T47D (cell line): ENCODE results near the gene SERAC1.
A peak's percentile ranks its signal among the peaks of the same experiment; 100 is the strongest.

Source experiments
- DNase-seq, 2 experiments: peaks; one replicate each; pipeline versions ENCODE4 v3.0.0 to v3.0.0-alpha.2; 2011 to 2012; ENCODE audit warnings: low read depth in 1 of 2, low spot score in 1 of 2
- JUND ChIP-seq: IDR thresholded peaks from 2 replicates; pipeline ENCODE4 v1.6.1; 2012; ENCODE audit warnings: low read depth
- in situ Hi-C: cut with HindIII; loops from 2 replicates; pipeline ENCODE4 v1.10.0; 2016; ENCODE audit warnings: low sequenced_read_pairs, low pct_unique_long_range_greater_than_20kb

Gene SERAC1

DNA sequence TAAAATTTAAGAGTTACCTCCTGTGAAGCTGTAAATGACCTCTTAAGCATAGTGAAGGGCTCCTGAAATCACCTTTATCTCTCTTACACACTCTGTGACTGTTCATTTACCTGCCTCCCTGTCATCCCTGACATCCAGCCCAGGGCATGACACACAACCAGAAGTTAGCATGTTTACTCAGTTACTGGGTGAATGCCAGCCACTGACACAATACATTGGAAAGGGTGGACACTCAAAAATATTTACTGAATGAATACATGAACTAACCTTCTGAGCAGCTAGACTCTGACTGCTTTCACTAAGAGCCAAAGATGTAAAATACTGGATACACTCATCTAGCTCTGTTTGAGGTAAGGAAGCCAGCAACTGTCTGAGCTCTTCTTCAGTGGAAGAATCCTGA, 25.3 kb downstream of the SERAC1 start:
- peak in 1 of 2 experiments; percentile 58 for DNase-seq
- in situ Hi-C loops = no loop called here

DNA sequence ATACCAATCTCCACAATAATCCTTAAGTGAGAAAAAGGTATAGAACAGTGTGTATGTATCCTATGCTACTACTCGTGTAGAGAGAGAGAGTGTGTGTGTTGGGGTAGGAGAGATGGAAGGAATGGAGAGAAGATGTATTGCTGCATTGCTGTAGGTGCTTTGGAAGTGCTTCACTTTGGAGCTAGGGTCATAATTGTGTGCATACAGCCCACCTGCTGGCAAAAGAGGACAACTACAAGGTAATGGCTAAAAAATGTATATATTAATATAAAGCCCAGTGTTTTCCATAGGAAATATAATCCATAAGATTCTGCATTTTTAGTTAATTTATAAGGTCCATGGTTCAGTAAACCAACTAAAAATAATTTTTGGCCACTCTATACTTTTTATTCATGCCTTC, 36.1 kb downstream of the SERAC1 start:
- in situ Hi-C loops = no loop called here
- peak in 1 of 2 experiments; percentile 50 for DNase-seq

More for the DNA sequence above, 25.3 kb downstream of the SERAC1 start:
- no peak for TF ChIP-seq JUND

DNA sequence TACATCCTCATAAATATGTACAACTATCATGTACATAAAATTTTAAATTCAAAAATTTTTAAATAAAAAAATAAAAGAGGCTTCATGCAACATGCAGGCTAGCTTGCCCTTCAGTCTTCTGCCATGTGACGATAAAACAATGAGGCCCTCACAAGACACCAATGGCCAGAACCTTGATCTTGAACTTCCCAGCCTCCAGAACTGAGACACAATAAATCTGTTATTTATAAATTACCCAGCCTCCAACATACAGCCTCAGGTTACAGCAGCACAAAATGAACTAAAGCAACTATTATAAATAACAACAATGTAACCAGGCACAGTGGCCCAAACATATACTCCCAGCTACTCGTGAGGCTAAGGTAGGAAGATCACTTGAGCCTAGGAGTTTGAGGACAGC, 42.8 kb downstream of the SERAC1 start:
- no peak for DNase-seq
- in situ Hi-C loops = no loop called here
- no peak for TF ChIP-seq JUND

More for the DNA sequence above, 36.1 kb downstream of the SERAC1 start:
- no peak for TF ChIP-seq JUND

DNA sequence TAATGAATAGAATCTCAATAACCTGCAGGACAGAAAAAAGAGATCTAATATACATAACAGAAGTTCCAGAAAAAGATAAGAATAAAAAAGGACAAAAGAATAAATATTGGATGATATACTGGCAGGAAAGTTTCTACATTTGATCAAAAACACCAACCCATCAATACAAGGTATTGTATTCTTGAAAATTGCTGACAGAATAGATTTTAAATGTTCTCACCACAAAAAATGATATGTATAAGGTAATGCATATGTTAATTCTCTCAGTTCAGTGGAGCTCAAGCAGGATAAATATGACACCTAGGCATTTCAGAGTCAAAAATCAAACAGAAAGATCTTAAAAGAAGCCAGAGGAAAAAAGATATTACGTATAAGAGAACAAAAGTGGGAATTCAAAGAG, 43.8 kb downstream of the SERAC1 start:
- no peak for DNase-seq
- no peak for TF ChIP-seq JUND
- in situ Hi-C loops = no loop called here

DNA sequence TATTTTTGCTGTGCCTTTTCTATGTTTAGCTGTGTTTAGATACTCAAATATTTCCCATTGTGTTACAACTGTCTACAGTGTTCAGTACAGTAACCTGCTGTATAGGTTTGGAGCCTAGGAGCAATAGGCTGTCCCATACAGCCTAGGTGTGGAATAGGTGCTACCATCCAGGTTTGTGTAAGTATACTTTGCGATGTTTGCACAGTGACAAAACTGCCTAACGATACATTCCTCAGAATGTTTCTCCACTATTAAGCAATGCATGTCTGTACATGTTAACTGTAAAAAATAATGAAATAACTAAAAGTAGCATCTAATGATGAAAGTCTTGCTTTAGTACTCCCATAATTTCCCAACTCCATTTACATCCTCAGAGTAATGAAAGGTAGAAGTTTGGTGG, 46.0 kb downstream of the SERAC1 start:
- in situ Hi-C loops = no loop called here

DNA sequence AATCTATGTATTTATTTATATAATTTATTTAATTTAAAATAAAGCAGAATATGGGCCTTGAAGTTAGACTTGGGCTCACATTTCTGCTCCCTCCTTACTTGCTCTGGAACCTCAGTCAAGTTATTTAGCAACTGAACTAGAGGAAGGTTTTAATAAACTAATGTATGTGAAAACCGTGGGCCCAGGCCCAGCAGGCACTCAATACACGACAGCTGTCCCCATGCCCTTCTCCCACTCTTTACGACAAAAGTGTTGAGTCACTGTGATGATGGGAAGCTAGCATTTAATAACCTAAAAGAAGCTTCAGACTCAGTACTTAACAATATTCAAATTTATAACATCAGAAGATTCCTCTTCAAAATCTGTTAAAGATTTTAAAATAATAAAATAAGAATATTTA, 46.7 kb downstream of the SERAC1 start:
- TF ChIP-seq JUND = no peak
- DNase-seq = no peak
- in situ Hi-C loops = no loop called here

More for the DNA sequence above, 46.0 kb downstream of the SERAC1 start:
- peak in 1 of 2 experiments; percentile 75 for DNase-seq
- TF ChIP-seq JUND = no peak

DNA sequence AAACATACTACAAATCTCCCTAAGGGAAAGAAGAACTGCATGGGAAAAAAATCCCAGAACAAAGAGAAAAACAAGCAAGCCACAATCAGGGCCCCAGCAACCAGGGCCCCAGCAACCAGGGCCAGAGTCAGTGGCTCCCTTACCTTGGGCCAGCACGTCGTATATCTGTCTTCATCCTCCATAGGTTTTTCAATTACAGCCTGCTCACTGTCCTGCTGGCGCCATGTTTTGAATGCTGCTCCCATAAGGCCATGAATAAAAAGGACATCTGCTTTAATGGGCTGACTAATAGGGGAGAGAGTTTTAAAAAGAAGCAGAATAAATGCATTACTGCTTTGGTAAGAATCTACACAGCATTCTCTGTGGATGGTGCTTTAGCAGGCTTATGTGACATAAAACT, 49.2 kb downstream of the SERAC1 start:
- in situ Hi-C loops = no loop called here
- no peak for DNase-seq
- no peak for TF ChIP-seq JUND

DNA sequence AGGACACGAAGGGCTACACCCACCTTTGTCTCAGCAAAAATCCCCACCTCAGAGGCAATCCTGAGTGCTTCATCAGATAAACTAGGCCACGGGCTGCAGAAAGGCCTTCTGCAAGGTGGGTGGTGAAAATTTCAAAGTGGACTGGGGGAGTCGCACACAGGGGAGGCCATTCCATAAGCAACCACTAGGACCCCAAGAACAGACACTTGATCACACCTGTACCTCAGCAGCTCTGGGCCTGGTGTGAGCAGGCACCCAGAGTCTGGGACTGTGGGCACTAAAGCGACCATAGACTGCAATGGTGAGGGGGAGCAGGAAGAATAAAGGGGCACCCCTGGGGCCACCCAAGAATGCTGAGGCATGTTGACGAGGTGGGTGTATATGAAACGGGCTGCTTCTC, 52.6 kb downstream of the SERAC1 start:
- no peak for TF ChIP-seq JUND
- no peak for DNase-seq
- in situ Hi-C loops = no loop called here

DNA sequence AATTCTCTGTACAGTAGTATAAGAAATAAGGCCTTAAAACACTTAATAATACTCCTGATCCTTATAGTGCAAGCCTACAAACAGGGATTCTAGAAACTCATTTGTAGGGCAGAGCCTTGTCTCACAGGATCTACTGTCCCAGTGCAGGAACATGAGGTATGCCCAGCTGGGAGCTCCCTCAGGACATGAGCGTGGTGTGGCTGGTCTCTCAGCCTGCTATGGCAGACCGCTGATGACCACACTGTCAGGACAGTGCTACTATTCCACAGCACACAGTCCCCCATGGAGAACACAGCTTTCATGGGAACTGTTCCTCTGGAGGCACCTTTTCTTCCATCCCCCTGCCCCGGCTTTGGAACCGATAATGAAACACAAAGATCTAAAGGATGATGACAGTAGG, 53.0 kb downstream of the SERAC1 start:
- in situ Hi-C loops = no loop called here
- TF ChIP-seq JUND = no peak
- DNase-seq = no peak

DNA sequence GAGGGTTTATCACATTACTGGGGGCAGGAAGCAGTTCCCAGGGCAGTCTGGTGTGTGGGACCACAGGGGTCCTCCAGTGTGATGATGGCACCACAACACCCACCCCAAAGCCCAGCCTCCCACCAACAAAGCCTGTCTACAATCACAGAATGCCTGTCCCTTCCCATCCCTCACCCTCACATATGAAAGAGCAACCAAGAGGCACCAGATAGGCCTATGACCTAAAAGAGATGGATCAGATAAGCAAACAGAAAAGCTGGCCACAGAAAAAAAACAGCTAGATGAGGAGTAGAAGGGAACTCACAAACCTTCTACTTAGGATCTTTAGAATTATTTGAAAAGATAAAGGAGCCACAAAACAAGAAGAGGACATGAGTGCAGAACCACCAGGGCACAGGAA, 54.3 kb downstream of the SERAC1 start:
- no peak for DNase-seq
- in situ Hi-C loops = no loop called here
- TF ChIP-seq JUND = no peak

DNA sequence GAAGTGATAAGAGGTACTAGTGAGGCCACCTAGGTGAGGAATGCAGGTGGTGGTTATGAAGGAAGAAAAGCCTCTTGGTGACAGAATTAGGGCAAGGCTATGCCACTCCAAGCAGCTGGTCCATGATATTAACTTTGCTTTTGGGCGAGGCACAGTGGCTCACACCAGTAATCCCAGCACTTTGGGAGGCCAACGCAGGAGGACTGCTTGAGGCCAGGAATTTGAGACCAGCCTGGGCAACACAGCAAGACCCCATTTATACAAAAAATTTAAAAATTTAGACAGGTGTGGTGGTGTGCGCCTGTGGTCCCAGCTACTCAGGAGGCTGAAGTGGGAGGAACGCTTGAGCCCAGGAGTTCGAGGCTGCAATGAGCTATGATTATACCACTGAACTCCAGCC, 56.1 kb downstream of the SERAC1 start:
- DNase-seq = no peak
- in situ Hi-C loops = no loop called here
- TF ChIP-seq JUND = no peak

DNA sequence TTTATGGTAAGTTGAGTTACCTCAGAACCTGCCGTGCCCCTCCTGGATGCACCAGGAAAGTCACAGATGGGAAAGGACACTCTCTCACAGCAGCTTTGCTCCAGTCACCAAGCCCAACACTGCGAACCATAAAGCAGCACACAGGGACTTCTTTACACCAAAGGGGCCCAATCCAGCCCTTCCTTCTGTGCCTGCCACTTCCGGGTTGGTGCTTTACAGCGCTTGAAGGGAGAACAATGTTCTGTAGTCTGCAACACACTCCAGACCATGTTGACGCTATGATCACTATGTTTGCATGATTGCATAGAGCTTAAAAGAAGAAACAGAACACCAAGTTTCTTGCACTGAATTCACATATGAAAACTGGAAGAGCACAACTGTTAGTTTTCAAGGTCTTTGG, 57.1 kb downstream of the SERAC1 start:
- DNase-seq = no peak
- TF ChIP-seq JUND = no peak
- in situ Hi-C loops = no loop called here

DNA sequence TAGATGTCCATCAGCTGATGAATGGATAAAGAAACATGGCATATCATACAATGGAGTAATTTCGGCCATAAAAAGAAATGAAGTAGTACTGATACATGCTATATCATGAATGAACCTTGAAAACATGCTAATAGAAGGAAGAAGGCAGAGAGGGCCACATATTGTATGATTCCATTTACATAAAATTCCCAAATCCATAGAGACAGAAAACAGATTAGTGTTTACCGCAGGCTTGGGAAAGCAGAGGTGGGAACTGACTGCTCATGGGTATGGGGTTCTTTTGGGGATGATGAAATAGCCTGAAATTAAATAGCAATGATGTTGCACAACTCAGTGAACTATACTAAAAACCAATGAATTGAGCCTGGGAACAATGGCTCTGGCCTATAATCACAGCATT, 58.3 kb downstream of the SERAC1 start:
- in situ Hi-C loops = no loop called here
- no peak for TF ChIP-seq JUND
- DNase-seq = no peak

DNA sequence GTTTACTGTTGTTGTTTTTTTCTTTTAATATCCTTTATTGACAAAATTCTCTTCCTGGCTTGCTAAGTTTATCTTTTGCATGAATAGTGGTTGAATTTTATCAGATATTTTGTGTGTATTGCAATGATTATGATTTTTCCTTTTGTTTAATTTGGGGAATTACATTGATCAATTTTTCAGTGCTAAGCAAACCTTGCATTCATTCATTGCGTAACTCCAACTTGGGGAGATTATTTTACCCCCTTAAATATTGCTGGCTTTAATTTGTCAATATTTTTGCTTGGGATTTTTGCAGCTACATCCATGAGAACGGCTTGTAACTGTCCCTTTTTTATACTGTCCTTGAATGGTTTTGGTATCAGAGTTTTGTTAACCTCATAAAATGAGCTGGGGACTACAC, 63.4 kb downstream of the SERAC1 start:
- in situ Hi-C loops = no loop called here
- no peak for TF ChIP-seq JUND
- no peak for DNase-seq
